ENCODE results near the gene GFRA1.
A peak's percentile ranks its signal among the peaks of the same experiment; 100 is the strongest.

The GFRA1 gene

GRCh38 chr10:116098411-116099022, 174.5 kb downstream of the GFRA1 start:
- peak; percentile 44 for DNase-seq

GRCh38 chr10:116097239-116097784, 175.7 kb downstream of the GFRA1 start:
- DNase-seq, result peak; percentile 63

DNA sequence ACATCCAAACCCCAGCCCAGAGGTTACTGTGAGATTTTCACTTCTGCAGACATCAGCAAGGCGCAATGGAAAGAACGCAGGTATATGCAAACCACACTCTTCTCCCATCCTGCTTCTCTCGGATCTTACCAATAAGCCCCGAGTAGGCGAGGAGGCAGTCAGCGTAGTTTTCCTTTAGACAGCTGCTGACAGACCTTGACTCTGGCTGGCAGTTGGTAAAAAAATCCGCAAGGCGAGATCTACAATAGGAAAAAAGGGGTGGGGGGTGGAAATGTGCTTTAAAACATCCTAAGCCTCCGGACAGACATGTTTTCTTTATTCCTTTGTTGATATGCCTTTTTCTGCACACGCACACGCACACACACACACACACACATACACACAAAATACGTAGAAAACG, 176.5 kb downstream of the GFRA1 start:
- peak; percentile 51 for DNase-seq

- DNase-seq, result no peak
Observed at GRCh38 chr10:116094356-116094755, 178.7 kb downstream of the GFRA1 start.

DNA sequence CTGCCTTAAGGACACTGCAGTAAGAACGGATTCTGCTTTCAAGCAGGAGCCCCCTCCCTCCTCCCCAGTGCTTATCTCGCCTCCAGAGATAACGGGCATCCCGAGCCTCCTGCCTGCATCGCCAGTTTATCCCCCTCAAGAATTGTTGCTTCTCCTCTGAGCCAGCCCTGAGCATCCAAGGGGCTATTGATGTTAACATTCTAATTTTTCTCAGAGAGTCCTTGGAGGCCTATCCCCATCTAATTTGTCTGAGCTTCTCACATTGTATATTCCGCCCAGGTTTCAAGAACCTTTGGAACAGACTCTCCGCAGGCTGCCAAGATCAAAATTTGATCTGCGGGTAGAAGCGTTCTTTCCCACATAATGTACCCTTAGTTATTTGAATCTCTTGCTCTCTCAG, 180.0 kb downstream of the GFRA1 start:
- no peak for DNase-seq

DNA sequence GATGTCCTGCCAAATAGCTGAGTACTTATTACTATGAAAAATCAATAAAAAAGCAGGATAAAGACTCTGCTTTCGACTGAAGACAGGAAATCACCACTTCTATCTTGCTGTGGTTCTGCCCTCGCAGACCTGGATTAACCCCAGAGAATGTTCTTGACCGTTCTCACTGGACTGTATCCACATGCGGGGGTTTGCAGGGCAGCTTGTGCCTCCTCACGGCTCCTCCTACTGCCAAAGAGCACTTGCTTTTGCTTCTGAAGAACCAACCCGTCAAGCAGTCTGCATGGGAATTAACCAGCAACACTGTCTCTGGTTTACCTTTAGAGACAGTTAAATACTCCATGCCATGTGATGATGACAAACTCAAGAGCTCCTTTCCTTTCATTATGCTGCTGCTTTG, 184.0 kb downstream of the GFRA1 start:
- DNase-seq, result no peak

DNA sequence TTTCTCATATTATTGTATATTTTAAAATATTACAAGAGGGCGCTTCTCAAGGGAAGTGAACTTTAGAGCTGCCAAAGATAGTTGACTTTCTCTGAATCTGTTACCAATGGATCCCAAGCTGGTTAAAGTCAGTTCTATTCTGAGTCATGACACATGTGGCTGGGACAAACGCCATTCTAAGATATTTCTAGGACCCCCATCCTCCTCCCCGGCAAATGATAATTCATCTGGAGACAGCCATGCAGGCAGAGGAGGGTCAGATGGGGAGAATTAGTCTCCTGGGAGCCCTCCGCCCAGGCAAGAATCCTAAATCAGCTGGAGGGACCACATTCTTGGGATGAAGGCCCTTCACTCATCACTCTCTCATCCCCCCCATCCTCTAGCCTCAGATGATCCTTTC, 187.7 kb downstream of the GFRA1 start:
- DNase-seq, result no peak

- no peak for DNase-seq
Observed at GRCh38 chr10:116084161-116084560, 188.8 kb downstream of the GFRA1 start.

- no peak for DNase-seq
Observed at GRCh38 chr10:116083226-116083762, 189.7 kb downstream of the GFRA1 start.

DNA sequence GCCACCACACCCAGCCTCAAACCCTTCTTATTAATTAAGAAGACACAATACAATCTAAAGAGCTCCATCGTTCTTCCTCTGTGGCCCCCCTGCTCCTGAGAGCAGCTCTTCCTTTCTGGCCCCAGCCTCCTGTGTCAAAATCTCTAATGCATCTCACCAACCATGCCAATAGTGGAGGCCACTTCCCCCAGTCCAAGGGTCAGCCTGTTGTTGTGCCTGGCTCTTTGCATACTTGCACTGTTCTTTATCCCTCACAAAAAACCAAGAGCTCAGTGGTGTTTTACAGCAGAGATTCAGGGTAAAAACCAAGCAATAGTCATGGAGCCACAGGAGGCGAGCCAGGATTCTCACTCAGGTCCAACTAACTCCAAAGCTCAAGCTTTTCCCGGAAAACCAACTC, 190.2 kb downstream of the GFRA1 start:
- DNase-seq, result no peak

DNA sequence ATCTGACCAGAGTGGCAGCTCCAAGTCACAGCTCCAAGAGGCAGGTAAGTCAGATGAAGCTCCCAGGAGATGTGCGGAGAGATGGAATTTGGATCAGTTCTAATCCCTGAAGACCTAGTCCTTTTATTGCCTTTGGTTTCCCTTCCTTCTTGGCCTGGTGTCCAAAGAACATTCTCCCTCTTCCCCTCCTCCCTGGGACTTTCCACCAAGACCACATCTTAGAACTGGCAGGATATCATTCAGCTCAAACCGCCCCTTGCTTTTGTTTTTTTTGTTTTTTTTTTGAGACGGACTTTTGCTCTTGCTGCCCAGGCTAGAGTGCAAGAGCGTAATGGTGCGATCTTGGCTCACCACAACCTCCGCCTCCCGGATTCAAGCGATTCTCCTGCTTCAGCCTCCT, 190.8 kb downstream of the GFRA1 start:
- DNase-seq, result no peak

DNA sequence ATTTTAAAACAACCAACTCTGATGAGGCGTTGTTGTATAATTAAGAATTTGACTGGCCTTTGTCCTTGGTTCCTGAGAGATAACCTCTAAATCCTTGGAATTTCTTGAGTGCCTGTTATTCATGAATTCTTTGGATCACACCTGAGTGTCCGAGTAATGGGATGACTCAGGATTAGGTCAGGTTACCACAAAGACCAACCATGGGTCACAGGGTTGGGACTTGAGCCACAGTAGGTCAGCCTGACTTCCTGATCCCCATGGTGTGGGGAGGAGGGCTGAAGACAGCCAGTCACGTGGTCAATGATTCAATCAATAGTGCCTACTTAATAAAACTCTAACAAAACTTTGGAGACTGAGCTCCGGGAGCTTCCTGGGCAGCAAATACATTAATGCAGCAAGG, 192.5 kb downstream of the GFRA1 start:
- no peak for DNase-seq

- no peak for DNase-seq
Observed at GRCh38 chr10:116079355-116079754, 193.7 kb downstream of the GFRA1 start.

DNA sequence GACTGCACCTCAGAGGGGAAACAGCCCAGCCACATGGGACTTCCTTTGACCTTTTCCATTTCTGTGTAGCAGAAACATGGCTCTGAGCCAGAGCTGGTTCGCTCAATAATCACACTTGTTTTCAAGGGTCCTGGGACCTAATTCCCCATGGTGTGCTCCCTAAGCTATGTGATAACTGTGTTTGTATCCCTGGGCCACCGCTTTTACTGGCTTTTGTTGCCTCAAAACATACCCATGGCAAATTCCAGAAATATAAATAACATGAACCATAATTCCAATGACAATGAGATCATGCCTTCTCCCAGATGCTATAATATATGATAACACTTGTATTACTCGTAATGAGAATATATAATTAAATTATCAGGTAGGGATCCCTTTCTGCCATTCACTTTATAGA, 196.4 kb downstream of the GFRA1 start:
- no peak for DNase-seq

- no peak for DNase-seq
Observed at GRCh38 chr10:116073510-116073909, 199.5 kb downstream of the GFRA1 start.

DNA sequence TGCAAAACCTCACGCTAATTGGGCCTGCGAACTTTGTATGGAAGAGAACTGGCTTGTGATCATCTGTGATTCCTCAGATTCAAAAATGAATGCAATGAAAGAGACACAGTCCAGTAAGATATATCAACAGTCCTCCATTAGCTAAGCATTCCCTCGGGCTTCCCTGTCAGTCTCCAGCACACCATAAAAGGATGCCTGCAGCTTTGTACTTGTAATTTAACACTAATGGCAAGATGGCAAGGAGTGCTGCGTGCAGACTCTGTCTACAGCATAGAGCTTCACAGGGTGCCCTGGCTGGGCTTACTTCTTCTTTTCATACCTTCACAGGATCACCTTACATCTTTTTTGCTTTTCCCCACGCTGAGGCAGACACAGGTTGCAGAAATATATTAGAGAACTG, 200.0 kb downstream of the GFRA1 start:
- DNase-seq, result peak; percentile 37

DNA sequence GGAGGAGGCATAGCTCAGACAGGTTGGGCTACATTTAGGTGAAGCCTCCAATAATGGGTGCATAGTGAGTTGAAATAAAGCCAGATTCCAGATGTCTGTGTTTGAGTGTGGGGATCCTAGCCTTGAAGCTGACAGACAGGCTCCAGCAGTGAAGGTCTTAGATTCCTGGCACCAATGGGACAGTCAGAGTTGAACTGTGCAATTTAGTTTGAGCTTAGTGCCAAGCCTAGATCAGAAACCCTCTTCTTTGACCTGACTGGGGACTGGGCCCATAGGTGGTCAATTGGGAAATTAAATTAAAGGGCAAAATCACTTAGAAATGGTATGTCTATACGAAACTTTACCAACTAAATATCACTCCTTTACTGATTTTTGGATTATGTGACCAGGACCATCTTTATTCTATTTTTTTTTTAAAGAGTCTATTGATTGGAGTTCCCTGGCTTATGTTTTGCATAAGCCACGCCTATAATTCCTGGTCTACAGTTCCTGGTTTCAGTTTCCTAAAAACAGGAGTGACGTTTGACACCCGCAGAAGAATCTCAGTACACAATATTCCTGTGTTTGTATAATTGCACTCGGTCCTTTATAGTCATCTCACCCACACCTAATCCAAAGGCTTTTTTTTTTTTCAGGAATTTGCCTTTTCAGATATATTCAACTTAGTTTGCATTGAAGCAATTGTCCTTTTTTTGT, 201.4 kb downstream of the GFRA1 start:
- no peak for DNase-seq

- no peak for DNase-seq
Observed at GRCh38 chr10:116070743-116071320, 202.2 kb downstream of the GFRA1 start.

- DNase-seq, result no peak
Observed at GRCh38 chr10:116069856-116070255, 203.2 kb downstream of the GFRA1 start.

- no peak for DNase-seq
Observed at GRCh38 chr10:116067825-116068224, 205.2 kb downstream of the GFRA1 start.

DNA sequence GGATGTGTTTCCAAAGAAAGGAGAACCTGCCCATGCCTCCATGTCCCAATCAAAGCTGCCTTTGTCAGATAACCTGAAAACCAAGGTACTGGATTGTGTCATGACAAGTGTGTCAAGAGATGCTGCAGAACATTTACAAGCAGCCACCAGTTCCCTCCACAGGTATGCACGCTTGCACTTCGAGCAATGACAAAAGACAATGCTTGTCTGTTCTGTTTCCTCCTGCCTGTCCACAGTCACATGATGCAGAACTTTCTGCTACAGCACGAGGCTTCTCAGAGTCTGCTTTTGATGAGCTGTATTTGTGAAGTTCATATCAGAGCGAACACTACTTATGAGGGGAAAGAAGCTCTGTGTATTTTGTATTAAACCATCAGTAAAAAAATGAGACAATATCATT, 209.9 kb downstream of the GFRA1 start:
- no peak for DNase-seq

GRCh38 chr10:116060864-116061263, 212.1 kb downstream of the GFRA1 start:
- DNase-seq, result no peak

GRCh38 chr10:116059320-116059719, 213.7 kb downstream of the GFRA1 start:
- DNase-seq, result no peak

Measured in retina (tissue), 1 donor.